A673 (cell line): ENCODE results near the gene EML1.

Experiments used
- EZH2 ChIP-seq: fragments of 200-600 bp; sonication (generic); IDR thresholded peaks from 2 replicates; pipeline ENCODE4 v1.6.1; 2017; ENCODE audit warnings: borderline replicate concordance, low read depth, mild to moderate bottlenecking, mixed read lengths, antibody characterized with exemption, low read length; ENCODE audit not compliant: poor library complexity, severe bottlenecking
- TF ChIP-seq, protein P1 (sequence below): fragments of 300-800, 200-600 bp; sonication (generic); conservative IDR thresholded peaks from 2 replicates; pipeline ENCODE4 v1.5.1; 2017; ENCODE audit warnings: low read depth, mild to moderate bottlenecking, antibody characterized with exemption, low read length, moderate library complexity, mixed read lengths

DNA sequence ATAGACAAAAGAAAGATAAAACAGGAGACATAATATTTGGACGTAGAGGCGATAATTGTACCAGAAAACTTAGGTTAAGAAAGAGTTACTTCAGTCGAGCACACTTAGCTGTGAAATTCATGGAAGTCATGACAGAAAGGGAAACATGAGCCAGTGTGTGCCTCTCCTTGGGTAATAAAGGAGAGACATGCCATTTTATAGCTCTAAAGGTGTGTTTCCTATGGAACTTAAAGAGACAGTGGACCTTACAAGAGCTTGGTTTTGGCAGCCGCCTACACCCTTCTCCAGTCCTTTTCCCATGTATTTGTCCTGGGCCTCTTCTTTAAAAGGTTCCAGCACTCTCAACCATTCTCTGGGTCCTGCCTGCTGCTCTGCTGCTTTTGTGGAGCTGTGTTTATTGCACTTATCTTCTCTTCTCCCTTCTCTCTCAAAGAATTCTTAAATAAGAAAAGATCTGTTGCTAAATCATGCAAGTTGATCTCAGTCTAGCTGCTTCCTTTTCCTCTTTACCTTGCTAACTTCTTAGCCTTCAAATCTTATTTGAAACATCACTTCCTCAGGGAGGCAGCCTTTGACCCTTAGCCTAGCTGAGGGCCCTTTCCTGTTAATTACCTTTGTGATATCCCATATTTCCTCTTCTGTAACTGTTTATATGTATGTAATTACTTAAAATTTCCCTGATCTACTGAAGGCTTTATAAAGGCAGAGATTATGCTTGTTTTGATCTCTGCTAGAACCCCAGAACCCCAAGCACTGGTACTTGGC lies 190.2 kb downstream of the EML1 start:
- TF ChIP-seq, protein P1, sequence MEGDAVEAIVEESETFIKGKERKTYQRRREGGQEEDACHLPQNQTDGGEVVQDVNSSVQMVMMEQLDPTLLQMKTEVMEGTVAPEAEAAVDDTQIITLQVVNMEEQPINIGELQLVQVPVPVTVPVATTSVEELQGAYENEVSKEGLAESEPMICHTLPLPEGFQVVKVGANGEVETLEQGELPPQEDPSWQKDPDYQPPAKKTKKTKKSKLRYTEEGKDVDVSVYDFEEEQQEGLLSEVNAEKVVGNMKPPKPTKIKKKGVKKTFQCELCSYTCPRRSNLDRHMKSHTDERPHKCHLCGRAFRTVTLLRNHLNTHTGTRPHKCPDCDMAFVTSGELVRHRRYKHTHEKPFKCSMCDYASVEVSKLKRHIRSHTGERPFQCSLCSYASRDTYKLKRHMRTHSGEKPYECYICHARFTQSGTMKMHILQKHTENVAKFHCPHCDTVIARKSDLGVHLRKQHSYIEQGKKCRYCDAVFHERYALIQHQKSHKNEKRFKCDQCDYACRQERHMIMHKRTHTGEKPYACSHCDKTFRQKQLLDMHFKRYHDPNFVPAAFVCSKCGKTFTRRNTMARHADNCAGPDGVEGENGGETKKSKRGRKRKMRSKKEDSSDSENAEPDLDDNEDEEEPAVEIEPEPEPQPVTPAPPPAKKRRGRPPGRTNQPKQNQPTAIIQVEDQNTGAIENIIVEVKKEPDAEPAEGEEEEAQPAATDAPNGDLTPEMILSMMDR = no peak
- TF ChIP-seq EZH2 = no peak
